WTC11 (cell line): ENCODE measurements around the gene RGMB. TPM values are rescaled to one million over a fixed set of nuclear protein-coding genes. Genes with fewer than 3 reads are reported as not detected.

ENCODE experiments used
- ATAC-seq: fragments of 200-7000 bp; cut with Tn5 transposase; 2 replicates; pipeline ENCODE4 v1.10.0; 2021; ENCODE audit warnings: mild to moderate bottlenecking, moderate library complexity
- Bru-seq: library from RNA; stranded (reverse); fragments of 400-500 nt; gene quantifications from one replicate; lab custom pipeline; 2021; lab: Mats Ljungman, UMichigan
- CTCF ChIA-PET: fragments of 300-600 bp; sonication (Branson Sonifier 250); formaldehyde crosslinking; loops from one replicate; lab custom pipeline; 2021; ENCODE audit warnings: antibody characterized with exemption; lab: Charles Lee
- POLR2A ChIA-PET: fragments of 350-600 bp; sonication (Branson Sonifier 250); formaldehyde crosslinking; loops from one replicate; lab custom pipeline; 2021; ENCODE audit warnings: antibody characterized with exemption; lab: Charles Lee
- DNase-seq: peaks from one replicate; pipeline ENCODE4 v3.0.0; 2021; ENCODE audit warnings: low spot score
- H3K27ac Mint-ChIP-seq: 2 replicates; pipeline ENCODE4 v1.8.0; 2021; ENCODE audit warnings: mixed read lengths
- H3K27me3 Mint-ChIP-seq: 2 replicates; pipeline ENCODE4 v1.8.0; 2021; ENCODE audit warnings: low read depth, mild to moderate bottlenecking, moderate library complexity, mixed read lengths
- H3K36me3 Mint-ChIP-seq: 2 replicates; pipeline ENCODE4 v1.8.0; 2021; ENCODE audit warnings: mixed read lengths
- H3K4me1 Mint-ChIP-seq: 2 replicates; pipeline ENCODE4 v1.8.0; 2022; ENCODE audit warnings: mixed read lengths
- H3K4me3 Mint-ChIP-seq: 2 replicates; pipeline ENCODE4 v1.8.0; 2021; ENCODE audit warnings: mild to moderate bottlenecking, moderate library complexity, mixed read lengths
- H3K9me3 Mint-ChIP-seq: 2 replicates; pipeline ENCODE4 v1.8.0; 2021; ENCODE audit warnings: mixed read lengths
- AR ChIP-seq: fragments of 250-450 bp; sonication (Bioruptor Pico); IDR thresholded peaks from 2 replicates; pipeline ENCODE4 v1.9.0; 2021; ENCODE audit warnings: mild to moderate bottlenecking
- CBFB ChIP-seq: sonication (generic); formaldehyde crosslinking; IDR thresholded peaks from 2 replicates; pipeline ENCODE4 v1.8.1; 2022; ENCODE audit warnings: mild to moderate bottlenecking, low read depth, missing genetic modification reagents
- CREB1 ChIP-seq: sonication (generic); formaldehyde crosslinking; IDR thresholded peaks from 2 replicates; pipeline ENCODE4 v1.8.0; 2023; ENCODE audit warnings: mild to moderate bottlenecking, missing genetic modification reagents
- CREM ChIP-seq: sonication (generic); formaldehyde crosslinking; IDR thresholded peaks from 2 replicates; pipeline ENCODE4 v1.8.1; 2022; ENCODE audit warnings: mild to moderate bottlenecking, missing genetic modification reagents, moderate library complexity
- E2F1 ChIP-seq: sonication (generic); formaldehyde crosslinking; IDR thresholded peaks from 2 replicates; pipeline ENCODE4 v1.8.0; 2022; ENCODE audit warnings: mild to moderate bottlenecking, missing genetic modification reagents
- E2F5 ChIP-seq: sonication (generic); formaldehyde crosslinking; IDR thresholded peaks from 2 replicates; pipeline ENCODE4 v1.8.1; 2022; ENCODE audit warnings: mild to moderate bottlenecking, moderate library complexity, missing genetic modification reagents
- EMX1 ChIP-seq: fragments of 250-450 bp; sonication (Bioruptor Pico); IDR thresholded peaks from 2 replicates; pipeline ENCODE4 v1.8.0; 2021; ENCODE audit warnings: mild to moderate bottlenecking
- FOXP4 ChIP-seq: sonication (generic); formaldehyde crosslinking; IDR thresholded peaks from 2 replicates; pipeline ENCODE4 v1.8.0; 2022; ENCODE audit warnings: mild to moderate bottlenecking, missing genetic modification reagents
- GABPB1 ChIP-seq: sonication (generic); formaldehyde crosslinking; IDR thresholded peaks from 2 replicates; pipeline ENCODE4 v1.8.1; 2023; ENCODE audit warnings: mild to moderate bottlenecking, missing genetic modification reagents
- GTF2I ChIP-seq: fragments of 250-450 bp; sonication (Bioruptor Pico); conservative IDR thresholded peaks from 2 replicates; pipeline ENCODE4 v1.4.0; 2021; ENCODE audit warnings: mild to moderate bottlenecking
- JUN ChIP-seq: sonication (generic); formaldehyde crosslinking; IDR thresholded peaks from 2 replicates; pipeline ENCODE4 v1.8.0; 2023; ENCODE audit warnings: mild to moderate bottlenecking, missing genetic modification reagents
- MYBL2 ChIP-seq: sonication (generic); formaldehyde crosslinking; IDR thresholded peaks from 2 replicates; pipeline ENCODE4 v1.8.1; 2023; ENCODE audit warnings: mild to moderate bottlenecking, moderate library complexity, missing genetic modification reagents
- NR1H2 ChIP-seq: sonication (generic); formaldehyde crosslinking; IDR thresholded peaks from 2 replicates; pipeline ENCODE4 v1.9.0; 2021; ENCODE audit warnings: mild to moderate bottlenecking, moderate library complexity, missing genetic modification reagents
- PRRX2 ChIP-seq: fragments of 250-450 bp; sonication (Bioruptor Pico); IDR thresholded peaks from 2 replicates; pipeline ENCODE4 v1.8.0; 2021; ENCODE audit warnings: mild to moderate bottlenecking
- SP1 ChIP-seq: sonication (generic); formaldehyde crosslinking; conservative IDR thresholded peaks from 2 replicates; pipeline ENCODE4 v1.8.1; 2022; ENCODE audit warnings: missing genetic modification reagents
- STAT6 ChIP-seq: sonication (generic); formaldehyde crosslinking; conservative IDR thresholded peaks from 2 replicates; pipeline ENCODE4 v1.8.1; 2023; ENCODE audit warnings: mild to moderate bottlenecking, low read depth, missing genetic modification reagents, moderate library complexity
- TP53 ChIP-seq: sonication (generic); formaldehyde crosslinking; IDR thresholded peaks from 2 replicates; pipeline ENCODE4 v1.8.1; 2023; ENCODE audit warnings: mild to moderate bottlenecking, missing genetic modification reagents
- USF1 ChIP-seq: sonication (generic); formaldehyde crosslinking; IDR thresholded peaks from 2 replicates; pipeline ENCODE4 v1.8.0; 2022; ENCODE audit warnings: mild to moderate bottlenecking, missing genetic modification reagents
- ZBTB21 ChIP-seq: sonication (generic); formaldehyde crosslinking; IDR thresholded peaks from 2 replicates; pipeline ENCODE4 v1.8.1; 2023; ENCODE audit warnings: mild to moderate bottlenecking, missing genetic modification reagents, borderline replicate concordance
- ZBTB43 ChIP-seq: sonication (generic); formaldehyde crosslinking; IDR thresholded peaks from 2 replicates; pipeline ENCODE4 v1.8.1; 2023; ENCODE audit warnings: mild to moderate bottlenecking, missing genetic modification reagents
- ZNF138 ChIP-seq: sonication (generic); formaldehyde crosslinking; conservative IDR thresholded peaks from 2 replicates; pipeline ENCODE4 v1.8.1; 2022; ENCODE audit warnings: mild to moderate bottlenecking, moderate library complexity, missing genetic modification reagents
- ZNF263 ChIP-seq: sonication (generic); formaldehyde crosslinking; IDR thresholded peaks from 2 replicates; pipeline ENCODE4 v1.8.1; 2022; ENCODE audit warnings: low read depth, mild to moderate bottlenecking, moderate library complexity, missing genetic modification reagents
- long read RNA-seq, 3 experiments: library from RNA in 1 of 3; library from capped mRNA in 1 of 3; library from polyadenylated mRNA in 1 of 3; unstranded in 2 of 3; stranded (forward) in 1 of 3; transcript quantifications; one replicate each; pipeline ENCODE4 v2.0.0, GENCODE V29; 2021
- total RNA-seq: library from RNA; stranded (reverse); gene quantifications from 3 replicates; pipeline ENCODE4 v1.2.3, GENCODE V29; 2021

Gene RGMB
- 33.0 to 40.7 TPM (median 40.0 TPM) in 3 replicates for total RNA-seq
- Bru-seq, nascent RNA, result percentile 97 among the genes with signal in this experiment
- long read RNA-seq, experiment 1, full-length matches to known transcripts, result 71 of 109 reads
- long read RNA-seq, experiment 1, partial matches to known transcripts, result 23 of 109 reads
- long read RNA-seq, experiment 1, other reads (novel, unspliced or antisense), result 15 of 109 reads
- long read RNA-seq, experiment 2, partial matches to known transcripts, result 18 of 53 reads
- long read RNA-seq, experiment 2, other reads (novel, unspliced or antisense), result 35 of 53 reads
- long read RNA-seq, experiment 3, partial matches to known transcripts, result 0 of 2 reads
- long read RNA-seq, experiment 3, other reads (novel, unspliced or antisense), result 2 of 2 reads

GRCh38 chr5:98773464-98774191 is at the start of gene RGMB:
TSS of gene RGMB (plus strand) at chr5:98773663. CDS start at chr5:98774071, 408 bp downstream.
- peaks cover 21% of the 10 kb centered on the region for H3K36me3 Mint-ChIP-seq
- ATAC-seq (peak; percentile 83), DNase-seq (peak; percentile 99)
- no peaks in the 10 kb centered on the region for H3K9me3 Mint-ChIP-seq
- peaks cover 9% of the 10 kb centered on the region for H3K27me3 Mint-ChIP-seq
- H3K4me3 Mint-ChIP-seq, result peak within 1 kb of the TSS; percentile 96
- CTCF ChIA-PET, result interaction anchor here (1.0 to 1.6 kb wide), 2 partner anchors 22 kb away, joined by 8 to 13 read pairs; no protein-coding TSS in a partner anchor
- POLR2A ChIA-PET, result interaction anchor here (1.1 kb wide), 1 partner anchor 381 kb away, joined by 3 read pairs; no protein-coding TSS in a partner anchor
- H3K4me1 Mint-ChIP-seq, result peaks cover 50% of the 10 kb centered on the region
- peak within 1 kb of the TSS; percentile 97 for H3K27ac Mint-ChIP-seq
- TF ChIP-seq PRRX2 (CRISPR knock-in tag), result no peak; the same call in 1 of the 2 replicates
- 0 out of 2 replicates have a peak, but pooled peaks have one; percentile 26 for TF ChIP-seq FOXP4 (CRISPR knock-in tag)
- TF ChIP-seq NR1H2 (CRISPR knock-in tag), result no peak
- peak; percentile 82 for TF ChIP-seq SP1
- TF ChIP-seq ZNF138 (CRISPR knock-in tag), result no peak
- peak; percentile 80; the same call in 1 of the 2 replicates for TF ChIP-seq EMX1 (CRISPR knock-in tag)
- no peak; the same call in 1 of the 2 replicates for TF ChIP-seq E2F5 (CRISPR knock-in tag)
- TF ChIP-seq JUN (CRISPR knock-in tag), result no peak
- TF ChIP-seq CREB1 (CRISPR knock-in tag), result no peak
- TF ChIP-seq ZBTB21 (CRISPR knock-in tag), result 0 out of 2 replicates have a peak, but pooled peaks have one; percentile 2
- no peak for TF ChIP-seq TP53 (CRISPR knock-in tag)
- TF ChIP-seq GABPB1 (CRISPR knock-in tag), result no peak
- TF ChIP-seq MYBL2 (CRISPR knock-in tag), result 0 out of 2 replicates have a peak, but pooled peaks have one; percentile 11
- TF ChIP-seq CREM (CRISPR knock-in tag), result no peak
- no peak for TF ChIP-seq GTF2I (CRISPR knock-in tag)
- no peak; the same call in 1 of the 2 replicates for TF ChIP-seq CBFB (CRISPR knock-in tag)
- TF ChIP-seq STAT6, result no peak
- no peak for TF ChIP-seq AR
- no peak for TF ChIP-seq E2F1 (CRISPR knock-in tag)
- TF ChIP-seq USF1, result no peak
- TF ChIP-seq ZNF263 (CRISPR knock-in tag), result no peak
- peak; percentile 84; the same call in 1 of the 2 replicates for TF ChIP-seq ZBTB43 (CRISPR knock-in tag)
